LoVo (cell line): ENCODE measurements around the gene MMRN1.

Experiments used
- DNase-seq: peaks from one replicate; pipeline ENCODE4 v3.0.0-alpha.2; 2016; ENCODE audit warnings: low spot score

The MMRN1 gene, protein sequence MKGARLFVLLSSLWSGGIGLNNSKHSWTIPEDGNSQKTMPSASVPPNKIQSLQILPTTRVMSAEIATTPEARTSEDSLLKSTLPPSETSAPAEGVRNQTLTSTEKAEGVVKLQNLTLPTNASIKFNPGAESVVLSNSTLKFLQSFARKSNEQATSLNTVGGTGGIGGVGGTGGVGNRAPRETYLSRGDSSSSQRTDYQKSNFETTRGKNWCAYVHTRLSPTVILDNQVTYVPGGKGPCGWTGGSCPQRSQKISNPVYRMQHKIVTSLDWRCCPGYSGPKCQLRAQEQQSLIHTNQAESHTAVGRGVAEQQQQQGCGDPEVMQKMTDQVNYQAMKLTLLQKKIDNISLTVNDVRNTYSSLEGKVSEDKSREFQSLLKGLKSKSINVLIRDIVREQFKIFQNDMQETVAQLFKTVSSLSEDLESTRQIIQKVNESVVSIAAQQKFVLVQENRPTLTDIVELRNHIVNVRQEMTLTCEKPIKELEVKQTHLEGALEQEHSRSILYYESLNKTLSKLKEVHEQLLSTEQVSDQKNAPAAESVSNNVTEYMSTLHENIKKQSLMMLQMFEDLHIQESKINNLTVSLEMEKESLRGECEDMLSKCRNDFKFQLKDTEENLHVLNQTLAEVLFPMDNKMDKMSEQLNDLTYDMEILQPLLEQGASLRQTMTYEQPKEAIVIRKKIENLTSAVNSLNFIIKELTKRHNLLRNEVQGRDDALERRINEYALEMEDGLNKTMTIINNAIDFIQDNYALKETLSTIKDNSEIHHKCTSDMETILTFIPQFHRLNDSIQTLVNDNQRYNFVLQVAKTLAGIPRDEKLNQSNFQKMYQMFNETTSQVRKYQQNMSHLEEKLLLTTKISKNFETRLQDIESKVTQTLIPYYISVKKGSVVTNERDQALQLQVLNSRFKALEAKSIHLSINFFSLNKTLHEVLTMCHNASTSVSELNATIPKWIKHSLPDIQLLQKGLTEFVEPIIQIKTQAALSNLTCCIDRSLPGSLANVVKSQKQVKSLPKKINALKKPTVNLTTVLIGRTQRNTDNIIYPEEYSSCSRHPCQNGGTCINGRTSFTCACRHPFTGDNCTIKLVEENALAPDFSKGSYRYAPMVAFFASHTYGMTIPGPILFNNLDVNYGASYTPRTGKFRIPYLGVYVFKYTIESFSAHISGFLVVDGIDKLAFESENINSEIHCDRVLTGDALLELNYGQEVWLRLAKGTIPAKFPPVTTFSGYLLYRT

DNA sequence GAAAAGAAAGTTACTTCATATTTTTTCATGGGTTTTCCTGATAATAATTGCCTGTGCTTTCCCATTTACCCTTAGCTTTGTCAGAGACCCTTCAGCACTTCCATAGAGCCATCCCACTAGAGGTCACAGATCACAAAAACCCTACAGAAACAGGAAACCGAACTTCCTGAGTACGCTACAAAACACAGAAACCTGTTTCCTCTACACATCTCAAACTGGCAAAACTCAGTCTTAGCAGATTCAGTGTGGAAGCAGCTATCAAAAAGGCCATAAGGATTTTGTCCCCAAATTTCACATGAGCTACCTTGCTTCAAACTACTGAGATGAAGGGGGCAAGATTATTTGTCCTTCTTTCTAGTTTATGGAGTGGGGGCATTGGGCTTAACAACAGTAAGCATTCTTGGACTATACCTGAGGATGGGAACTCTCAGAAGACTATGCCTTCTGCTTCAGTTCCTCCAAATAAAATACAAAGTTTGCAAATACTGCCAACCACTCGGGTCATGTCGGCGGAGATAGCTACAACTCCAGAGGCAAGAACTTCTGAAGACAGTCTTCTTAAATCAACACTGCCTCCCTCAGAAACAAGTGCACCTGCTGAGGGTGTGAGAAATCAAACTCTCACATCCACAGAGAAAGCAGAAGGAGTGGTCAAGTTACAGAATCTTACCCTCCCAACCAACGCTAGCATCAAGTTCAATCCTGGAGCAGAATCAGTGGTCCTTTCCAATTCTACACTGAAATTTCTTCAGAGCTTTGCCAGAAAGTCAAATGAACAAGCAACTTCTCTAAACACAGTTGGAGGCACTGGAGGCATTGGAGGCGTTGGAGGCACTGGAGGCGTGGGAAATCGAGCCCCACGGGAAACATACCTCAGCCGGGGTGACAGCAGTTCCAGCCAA lies at the start of gene MMRN1:
MMRN1 (plus strand) TSS at position 206 of the 902 bp plus-strand sequence; CDS start at position 324, 118 bp downstream.
- no peak for DNase-seq

GRCh38 chr4:89847571-89848325 lies 46.9 kb upstream of the MMRN1 start:
- no peak for DNase-seq

DNA sequence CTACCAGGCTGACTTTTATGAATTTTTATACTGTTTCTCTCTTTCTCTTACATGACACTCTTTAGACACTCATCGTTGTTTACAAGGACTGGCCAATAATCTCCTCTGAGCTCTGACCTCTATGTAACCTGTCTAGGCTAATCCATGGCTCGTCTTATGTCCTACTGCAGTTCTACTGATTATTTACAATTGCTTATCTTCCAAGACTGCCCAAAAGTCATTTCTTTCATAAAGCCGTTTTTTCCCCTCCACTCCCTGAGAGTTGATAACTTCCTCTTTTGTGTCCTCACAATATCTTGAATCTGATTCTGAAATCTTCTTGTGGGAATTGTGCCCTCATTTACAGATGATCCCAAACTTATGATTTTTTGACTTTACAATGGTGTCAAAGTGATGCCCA lies 39.4 kb upstream of the MMRN1 start:
- no peak for DNase-seq

- DNase-seq: no peak
Measured at GRCh38 chr4:89860971-89861370, 33.7 kb upstream of the MMRN1 start.

GRCh38 chr4:89863533-89863932 lies 31.1 kb upstream of the MMRN1 start:
- no peak for DNase-seq

DNA sequence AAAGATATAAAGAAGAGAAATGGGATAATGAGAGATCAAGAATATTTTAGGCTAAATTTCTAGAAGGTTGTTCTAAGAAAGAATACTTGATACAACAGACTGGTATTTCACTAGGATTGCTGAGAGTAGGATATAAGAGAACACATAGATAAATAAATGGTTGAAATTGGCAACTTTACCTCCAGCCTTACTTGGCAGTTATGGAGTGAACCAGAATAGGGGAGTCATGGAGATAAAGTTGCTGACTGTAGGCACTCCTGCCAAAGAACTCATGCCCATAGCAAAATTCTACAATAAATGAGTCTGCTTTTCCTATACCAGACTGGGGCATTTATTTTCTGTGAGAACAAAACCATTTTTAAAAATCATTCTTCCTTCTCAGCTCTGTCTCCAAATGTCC lies 26.4 kb upstream of the MMRN1 start:
- no peak for DNase-seq

DNA sequence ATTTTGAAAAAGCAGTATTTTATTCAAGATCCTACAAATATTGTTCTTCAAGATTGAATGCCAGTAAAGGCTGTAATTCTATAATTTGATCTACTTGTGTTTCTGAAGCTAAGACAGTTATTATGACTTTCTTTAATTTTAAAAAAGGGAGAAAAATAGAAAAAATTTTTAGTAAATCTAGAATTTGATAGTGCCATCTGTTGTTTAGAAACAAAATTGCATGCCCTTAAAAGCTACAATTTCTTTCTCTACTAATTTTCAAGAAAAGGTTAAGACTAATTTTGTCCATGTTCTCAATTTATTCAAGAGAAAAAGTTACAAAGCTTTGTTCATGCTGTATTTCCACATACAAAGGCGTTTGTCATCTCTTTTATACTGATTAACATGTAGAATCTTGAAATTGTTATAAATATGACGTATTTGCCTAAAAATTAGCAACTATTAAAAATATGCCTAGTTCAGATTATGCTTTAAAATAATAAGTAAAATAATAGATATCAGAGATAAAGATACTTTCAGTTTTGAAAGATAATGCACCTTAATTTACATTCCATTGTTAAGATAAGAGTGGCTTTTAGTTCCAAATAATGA lies 25.6 kb upstream of the MMRN1 start:
- DNase-seq: peak; percentile 18

DNA sequence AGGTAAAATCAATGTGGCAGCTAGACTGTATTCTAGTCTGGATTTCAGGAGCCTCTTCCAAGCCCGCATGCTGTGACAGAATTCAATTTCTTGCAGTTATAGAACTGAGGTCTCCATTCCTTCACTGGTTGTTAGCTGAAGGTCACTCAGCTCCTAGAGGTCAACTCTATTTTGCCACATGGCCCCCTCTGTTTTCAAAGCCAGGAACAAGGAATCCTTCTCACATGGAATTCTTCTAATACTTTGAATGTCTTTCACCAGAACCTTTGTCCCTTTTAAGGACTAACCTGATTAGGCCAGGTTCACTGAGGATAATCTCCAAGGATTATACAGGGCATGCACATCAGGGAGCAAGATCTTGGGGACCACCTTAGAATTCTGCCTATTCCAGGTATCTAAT lies 23.4 kb upstream of the MMRN1 start:
- DNase-seq: no peak

DNA sequence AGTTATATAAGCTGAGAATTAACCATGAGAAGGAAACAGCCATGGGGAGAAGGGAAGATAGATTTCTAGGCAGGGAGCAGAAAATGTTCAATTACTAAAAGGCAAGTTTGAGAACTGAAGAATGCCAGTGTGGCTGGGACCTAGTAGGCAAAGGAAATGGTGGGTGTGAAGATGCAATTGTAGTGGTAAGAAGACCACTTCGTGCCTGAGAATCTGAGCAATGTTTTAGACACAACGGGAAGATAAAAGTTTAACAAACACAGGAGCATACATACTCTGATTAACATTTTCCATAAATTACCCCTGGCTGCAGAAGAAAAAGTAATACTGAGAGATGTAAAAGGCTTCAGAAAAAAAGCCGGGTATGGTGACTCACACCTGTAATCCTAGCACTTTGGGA lies 18.1 kb upstream of the MMRN1 start:
- no peak for DNase-seq

DNA sequence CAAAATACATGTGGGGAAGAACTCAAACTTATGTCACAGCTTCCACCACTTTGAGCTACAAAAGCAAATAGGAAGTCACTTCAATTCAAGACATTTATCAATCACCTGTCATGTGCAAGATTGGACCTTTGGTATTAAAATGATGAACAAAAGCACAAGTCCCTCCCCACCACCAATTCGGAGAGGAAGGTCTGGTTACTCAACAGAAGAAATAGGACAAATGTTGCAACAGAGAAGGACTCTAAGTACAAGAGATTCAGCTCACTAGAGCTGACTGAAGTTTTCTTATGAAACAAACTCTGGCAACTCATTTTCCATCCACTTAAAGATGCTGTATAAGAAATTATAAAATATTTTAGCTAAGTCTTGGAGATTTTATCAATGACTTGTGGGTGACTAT lies 16.0 kb upstream of the MMRN1 start:
- DNase-seq: no peak

DNA sequence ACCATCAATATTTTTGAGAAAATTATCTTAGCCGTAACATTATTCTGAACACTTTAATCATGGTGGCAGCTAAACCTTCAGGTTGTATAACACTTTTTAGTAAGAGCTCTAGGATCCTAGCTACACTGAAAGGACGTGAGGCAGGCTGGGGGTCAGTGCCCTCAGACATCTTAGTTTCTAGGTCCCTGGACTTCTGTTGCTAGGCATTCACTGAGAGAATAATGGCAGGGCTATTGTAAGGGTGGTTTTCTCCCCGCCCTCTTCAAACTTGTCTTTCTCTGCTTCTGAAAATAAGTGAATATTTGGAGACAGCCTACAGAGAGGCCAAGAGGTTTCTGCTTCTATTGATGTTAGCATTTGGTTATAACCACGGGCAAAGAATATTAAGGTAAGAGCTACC lies 15.4 kb upstream of the MMRN1 start:
- DNase-seq: no peak

GRCh38 chr4:89889289-89889688 lies 5.4 kb upstream of the MMRN1 start:
- DNase-seq: no peak

GRCh38 chr4:89897867-89898266 lies 3.2 kb downstream of the MMRN1 start:
- no peak for DNase-seq

- DNase-seq: no peak
Measured at GRCh38 chr4:89898304-89898716, 3.7 kb downstream of the MMRN1 start.

GRCh38 chr4:89899152-89899551 lies 4.5 kb downstream of the MMRN1 start:
- DNase-seq: no peak

DNA sequence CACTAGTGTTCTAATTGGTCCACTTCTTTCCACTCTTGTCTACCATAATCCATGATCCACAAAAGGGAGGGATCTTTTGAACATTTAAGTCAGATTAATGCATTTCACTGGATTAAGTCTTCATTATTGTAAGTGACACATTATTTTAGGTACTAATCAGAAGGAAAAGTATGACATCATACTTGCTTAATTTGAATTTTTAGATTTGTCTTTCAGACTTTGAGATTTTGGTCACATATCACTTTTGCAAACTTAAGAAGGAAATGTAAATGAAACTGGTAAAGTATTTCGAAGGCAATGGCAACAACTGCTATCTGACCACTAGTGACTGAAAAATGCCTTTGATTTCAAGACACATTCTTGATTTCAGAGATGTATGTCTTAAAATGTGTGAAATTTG lies 5.2 kb downstream of the MMRN1 start:
- DNase-seq: no peak

GRCh38 chr4:89901808-89902431 lies 7.3 kb downstream of the MMRN1 start:
- peak; percentile 64 for DNase-seq

GRCh38 chr4:89904524-89904923 lies 9.9 kb downstream of the MMRN1 start:
- DNase-seq: no peak

- no peak for DNase-seq
Measured at GRCh38 chr4:89906316-89906715, 11.7 kb downstream of the MMRN1 start.
